ENCODE data around the gene SLC4A7. TPM values are rescaled to one million over a fixed set of nuclear protein-coding genes. Genes with fewer than 3 reads are reported as not detected.

SLC4A7 gene
- total RNA-seq, 2 experiments from 2014 or later, result 48.0 to 48.8 TPM

- ATAC-seq (no peak), DNase-seq (no peak)
- Mint-ChIP-seq H3K36me3 (ENCODE audit: low read depth) (no peaks in the 10 kb centered on the region), H3K9me3 (no peaks in the 10 kb centered on the region), H3K27ac (no peak overlapping the region), H3K4me1 (ENCODE audit: low read depth) (peaks cover 2% of the 10 kb centered on the region), H3K4me3 (no peak overlapping the region), H3K27me3 (no peaks in the 10 kb centered on the region)
- ChIA-PET POLR2A (no interaction called here), CTCF (interaction anchor here (1.1 kb wide), 1 partner anchor 155 kb away, joined by 4 read pairs; no protein-coding TSS in a partner anchor)
- intact Hi-C loops (cut with micrococcal nuclease), result no loop called here
- no peak for TF ChIP-seq CTCF (IDR thresholded peaks at IDR 0.05)
Observed at GRCh38 chr3:27526614-27527315, 42.6 kb upstream of the SLC4A7 start.

- DNase-seq, result no peak
- POLR2A ChIA-PET, result no interaction called here
- no peak for TF ChIP-seq CTCF (IDR thresholded peaks at IDR 0.05)
- no peaks in the 10 kb centered on the region for H3K9me3 Mint-ChIP-seq
- no peaks in the 10 kb centered on the region for H3K27me3 Mint-ChIP-seq
- no peaks in the 10 kb centered on the region for H3K36me3 Mint-ChIP-seq (ENCODE audit: low read depth)
- H3K4me3 Mint-ChIP-seq, result no peak overlapping the region
- intact Hi-C loops (cut with micrococcal nuclease), result no loop called here
- H3K4me1 Mint-ChIP-seq (ENCODE audit: low read depth), result peaks cover under 1% of the 10 kb centered on the region
- H3K27ac Mint-ChIP-seq, result no peak overlapping the region
- CTCF ChIA-PET, result interaction anchor here (0.7 to 1.1 kb wide), 3 partner anchors 55 to 187 kb away, joined by 3 to 4 read pairs (median 3); no protein-coding TSS in a partner anchor
- ATAC-seq, result no peak
Observed at GRCh38 chr3:27521872-27522265, 37.7 kb upstream of the SLC4A7 start.

- CTCF ChIA-PET, result interaction anchor here (0.7 to 1.1 kb wide), 2 partner anchors 54 to 187 kb away, joined by 3 read pairs; no protein-coding TSS in a partner anchor
- POLR2A ChIA-PET, result no interaction called here
Observed at GRCh38 chr3:27521179-27521871, 37.1 kb upstream of the SLC4A7 start.

GRCh38 chr3:27511724-27512422, 27.7 kb upstream of the SLC4A7 start:
- Mint-ChIP-seq H3K4me1 (ENCODE audit: low read depth) (no peaks in the 10 kb centered on the region), H3K9me3 (no peaks in the 10 kb centered on the region), H3K27me3 (no peaks in the 10 kb centered on the region), H3K27ac (no peak overlapping the region), H3K36me3 (ENCODE audit: low read depth) (no peaks in the 10 kb centered on the region), H3K4me3 (no peak overlapping the region)
- ChIA-PET CTCF (no interaction called here), POLR2A (interaction anchor here (0.9 kb wide), 1 partner anchor 12 kb away, joined by 3 read pairs; no protein-coding TSS in a partner anchor)
- ATAC-seq, result no peak
- no peak for TF ChIP-seq CTCF (IDR thresholded peaks at IDR 0.05)
- DNase-seq, result no peak
- intact Hi-C loops (cut with micrococcal nuclease), result no loop called here

More at GRCh38 chr3:27521179-27521871, 37.1 kb upstream of the SLC4A7 start:
- DNase-seq (no peak), ATAC-seq (no peak)
- H3K9me3 Mint-ChIP-seq, result no peaks in the 10 kb centered on the region
- no peaks in the 10 kb centered on the region for H3K36me3 Mint-ChIP-seq (ENCODE audit: low read depth)
- no peaks in the 10 kb centered on the region for H3K4me1 Mint-ChIP-seq (ENCODE audit: low read depth)
- H3K27ac Mint-ChIP-seq, result no peak overlapping the region
- H3K4me3 Mint-ChIP-seq, result no peak overlapping the region
- TF ChIP-seq CTCF (IDR thresholded peaks at IDR 0.05), result no peak
- intact Hi-C loops (cut with micrococcal nuclease), result no loop called here
- H3K27me3 Mint-ChIP-seq, result no peaks in the 10 kb centered on the region
